Stimulated activated CD8-positive, alpha-beta memory T cell treated with anti-CD3 and anti-CD28 coated beads, Interleukin-12 subunit alpha, Interleukin-12 subunit beta, amount 100 ng/mL, for 4 hours (primary cell): ENCODE data around the gene SSBP3.
"Not testable (repeated sequence)": the region's sequence is repeated elsewhere in the genome, so short reads cannot be mapped to it uniquely, and the experiment has no call there.

ENCODE experiments used
- DNase-seq: peaks from one replicate; pipeline ENCODE4 v3.0.0-alpha.2; 2020; ENCODE audit warnings: low read depth

SSBP3 gene

GRCh38 chr1:54348700-54349021 is 57.5 kb downstream of the SSBP3 start:
- DNase-seq = no peak

GRCh38 chr1:54347955-54348699 is 58.1 kb downstream of the SSBP3 start:
- no peak for DNase-seq

- DNase-seq = no peak
Observed at GRCh38 chr1:54347261-54347954, 58.8 kb downstream of the SSBP3 start.

- DNase-seq = not testable (repeated sequence)
Observed at GRCh38 chr1:54345548-54345947, 60.6 kb downstream of the SSBP3 start.

GRCh38 chr1:54345116-54345515 is 61.1 kb downstream of the SSBP3 start:
- no peak for DNase-seq

GRCh38 chr1:54342742-54343687 is 63.2 kb downstream of the SSBP3 start:
- no peak for DNase-seq

DNA sequence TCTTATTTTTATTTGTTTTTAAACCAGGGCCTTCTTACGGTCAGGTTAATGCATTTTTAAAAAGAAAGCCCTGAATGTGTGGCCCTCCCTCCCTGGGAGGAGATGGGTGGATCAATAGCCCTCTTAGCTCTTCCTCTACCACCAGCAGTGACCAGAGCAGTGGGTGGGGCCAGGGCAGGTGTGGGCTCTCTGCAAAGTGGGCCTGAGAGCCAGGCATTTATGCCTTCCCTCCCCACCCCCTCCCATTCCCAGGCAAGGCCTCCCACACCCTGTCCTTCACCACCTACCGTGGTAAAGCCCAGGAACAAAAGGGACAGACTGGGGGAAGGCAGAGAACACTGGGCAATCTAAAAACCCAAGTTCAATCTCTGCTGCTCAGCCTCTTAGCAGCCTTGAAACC is 63.9 kb downstream of the SSBP3 start:
- DNase-seq = no peak

GRCh38 chr1:54341763-54342162 is 64.4 kb downstream of the SSBP3 start:
- DNase-seq = no peak

- no peak for DNase-seq
Observed at GRCh38 chr1:54340878-54341277, 65.3 kb downstream of the SSBP3 start.

- no peak for DNase-seq
Observed at GRCh38 chr1:54340434-54340833, 65.8 kb downstream of the SSBP3 start.

GRCh38 chr1:54339126-54339525 is 67.1 kb downstream of the SSBP3 start:
- no peak for DNase-seq

- no peak for DNase-seq
Observed at GRCh38 chr1:54338464-54338863, 67.7 kb downstream of the SSBP3 start.

DNA sequence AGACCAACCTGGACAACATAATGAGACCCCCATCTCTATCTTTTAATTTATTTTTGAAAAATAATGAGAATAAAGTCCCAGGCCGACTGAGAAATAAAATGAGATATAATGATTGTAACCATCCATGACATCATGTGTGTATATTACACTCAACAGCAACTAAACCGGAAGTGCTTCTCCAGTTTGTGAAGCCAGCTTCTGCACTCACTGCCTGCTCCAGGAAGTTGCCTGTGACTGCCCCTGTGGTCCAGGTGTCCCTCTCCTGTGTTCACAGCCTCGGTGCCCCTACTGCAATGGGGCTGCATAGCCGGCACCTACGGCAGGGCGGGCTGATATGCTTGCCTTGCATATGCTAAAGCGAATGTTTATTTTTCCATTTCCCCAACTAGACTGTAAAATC is 68.3 kb downstream of the SSBP3 start:
- DNase-seq = no peak

DNA sequence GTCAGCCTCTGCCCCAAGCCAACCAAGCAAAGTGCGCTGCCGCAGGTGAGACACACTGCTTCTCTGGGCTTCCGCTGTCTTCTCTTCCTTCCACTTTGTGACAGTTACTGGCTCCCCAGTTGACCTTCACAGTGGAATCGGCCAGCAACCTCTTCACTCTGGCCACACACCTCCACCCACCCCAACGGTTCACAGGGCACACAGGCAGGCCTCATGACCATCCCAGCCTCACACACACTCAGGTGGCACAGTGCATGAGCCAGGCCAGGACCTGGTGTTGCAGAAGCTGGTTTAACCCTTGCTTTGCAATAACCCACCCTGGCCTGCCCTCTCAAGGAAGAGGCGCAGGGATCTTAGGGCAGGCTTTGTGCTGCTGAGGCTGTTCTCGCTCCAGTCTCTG is 69.2 kb downstream of the SSBP3 start:
- no peak for DNase-seq

GRCh38 chr1:54336116-54336515 is 70.1 kb downstream of the SSBP3 start:
- DNase-seq = no peak

GRCh38 chr1:54335755-54336108 is 70.5 kb downstream of the SSBP3 start:
- no peak for DNase-seq

- DNase-seq = no peak
Observed at GRCh38 chr1:54335011-54335754, 71.0 kb downstream of the SSBP3 start.

DNA sequence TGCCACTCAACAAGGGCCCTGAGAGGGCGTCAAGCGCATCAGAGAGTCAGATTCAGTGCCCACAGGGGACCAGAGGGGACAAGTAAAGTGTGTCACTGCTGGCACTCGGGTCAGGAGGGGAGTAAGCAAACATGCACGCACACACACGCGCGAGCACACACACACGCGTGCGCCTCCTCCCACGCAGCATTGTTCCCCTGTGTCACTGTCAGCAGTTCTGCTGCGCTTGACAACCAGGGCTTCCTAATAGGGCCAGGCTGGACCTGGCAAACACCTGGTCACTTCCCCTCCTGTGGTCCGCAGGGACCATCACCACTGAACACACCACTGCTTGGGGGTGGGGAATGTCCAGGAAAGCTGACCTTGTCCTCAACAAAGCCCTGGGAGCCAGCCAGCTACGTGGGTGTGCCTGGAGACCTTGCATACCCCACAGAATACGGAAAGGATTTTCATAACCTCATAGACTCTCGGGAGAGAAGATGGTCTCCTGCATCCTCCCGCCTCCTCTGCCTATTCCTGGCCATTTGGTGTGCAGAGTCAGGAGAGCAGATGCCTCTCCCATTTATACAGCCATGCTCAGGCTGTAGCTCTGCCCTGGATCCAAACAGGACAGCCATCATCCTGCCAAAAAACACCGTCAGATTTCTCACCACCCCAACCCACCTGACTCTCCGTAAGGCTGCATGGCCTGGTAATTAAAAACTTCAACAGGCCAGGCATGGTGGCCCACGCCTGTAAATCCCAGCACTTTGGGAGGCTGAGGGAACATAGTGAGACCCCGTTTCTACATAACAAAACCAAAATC is 73.2 kb downstream of the SSBP3 start:
- DNase-seq = no peak

DNA sequence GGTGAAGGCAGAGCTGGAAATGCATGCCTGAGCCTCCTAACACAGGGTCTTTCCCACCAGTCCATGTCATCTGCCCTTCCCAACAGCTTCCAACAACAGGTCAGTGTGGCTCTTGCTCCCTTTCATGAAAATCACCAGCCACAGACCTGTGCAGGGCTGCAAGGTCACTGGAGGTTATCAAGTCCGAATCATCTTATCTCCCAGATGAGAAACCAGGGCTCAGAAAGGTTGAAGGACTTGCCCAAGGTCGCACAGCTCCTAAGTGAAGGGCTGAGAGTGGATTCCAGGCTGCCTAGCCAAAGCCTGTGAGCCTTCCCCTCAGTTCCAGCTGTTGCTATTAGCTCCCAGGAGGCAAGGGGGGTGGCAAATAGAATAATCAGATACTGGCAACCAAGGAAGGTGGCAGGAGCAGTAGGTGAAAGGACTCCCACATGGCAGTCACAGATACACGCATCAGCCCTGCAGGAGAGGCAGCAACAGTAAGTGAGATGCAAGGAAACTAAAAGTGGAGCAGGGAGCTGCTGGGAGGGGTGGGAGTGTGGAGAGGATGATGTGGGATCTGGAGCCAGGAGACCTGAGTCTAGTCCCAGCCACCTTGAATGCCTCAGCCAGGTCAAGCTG is 74.2 kb downstream of the SSBP3 start:
- DNase-seq = no peak

GRCh38 chr1:54331091-54331772 is 75.0 kb downstream of the SSBP3 start:
- no peak for DNase-seq
